HL-60 (cell line): ENCODE data around the gene KRT81.

Experiments
- CTCF ChIP-seq: IDR thresholded peaks from one replicate; pipeline ENCODE4 v1.5.1; 2011; ENCODE audit warnings: low read length, control low read depth, inconsistent platforms; ENCODE audit not compliant: insufficient read depth
- POLR2AphosphoS5 ChIP-seq: IDR thresholded peaks from 2 replicates; pipeline ENCODE4 v1.6.1; 2012; ENCODE audit warnings: low read depth
- REST ChIP-seq: IDR thresholded peaks from 2 replicates; pipeline ENCODE4 v1.6.1; 2012; ENCODE audit warnings: low read depth; ENCODE audit not compliant: insufficient replicate concordance

- TF ChIP-seq CTCF: no peak
- TF ChIP-seq REST: no peak
- TF ChIP-seq POLR2AphosphoS5: no peak
Observed at GRCh38 chr12:52312086-52312485, 20.8 kb upstream of the KRT81 start.
